Astrocyte (in vitro differentiated cells and primary cell): Measurements from ENCODE around the gene RPS3. TPM values are rescaled to one million over a fixed set of nuclear protein-coding genes. Genes with fewer than 3 reads are reported as not detected.
"Not testable (repeated sequence)": the region's sequence is repeated elsewhere in the genome, so short reads cannot be mapped to it uniquely, and the experiment has no call there.

Experiments
- DNase-seq: peaks from one replicate; pipeline ENCODE4 v3.0.0-alpha.2; 2010; ENCODE audit warnings: low read depth
- FAIRE-seq: peaks from 2 replicates; lab custom pipeline; 2011; peaks lifted over from hg19 to GRCh38; lab: Jason Lieb, UNC
- H2AFZ ChIP-seq: 2 replicates; pipeline ENCODE4 v1.6.0; 2012; ENCODE audit warnings: low read depth, low read length, inconsistent platforms
- H3K27ac ChIP-seq: 2 replicates; pipeline ENCODE4 v1.5.1; 2011; ENCODE audit warnings: low read depth, low read length, inconsistent platforms
- H3K27me3 ChIP-seq: 2 replicates; pipeline ENCODE4 v1.6.0; 2011; ENCODE audit warnings: low read length, inconsistent platforms; ENCODE audit not compliant: insufficient read depth
- H3K36me3 ChIP-seq: 2 replicates; pipeline ENCODE4 v1.5.1; 2011; ENCODE audit warnings: low read length, inconsistent platforms; ENCODE audit not compliant: insufficient read depth
- H3K4me1 ChIP-seq: 2 replicates; pipeline ENCODE4 v1.5.1; 2011; ENCODE audit warnings: low read length, inconsistent platforms; ENCODE audit not compliant: insufficient read depth
- H3K4me2 ChIP-seq: 2 replicates; pipeline ENCODE4 v1.6.0; 2012; ENCODE audit warnings: low read length, inconsistent platforms
- H3K4me3 ChIP-seq: 2 replicates; pipeline ENCODE4 v1.5.1; 2011; ENCODE audit warnings: low read depth, mild to moderate bottlenecking, low read length, inconsistent platforms; ENCODE audit not compliant: insufficient read depth
- H3K79me2 ChIP-seq: 2 replicates; pipeline ENCODE4 v1.6.0; 2012; ENCODE audit warnings: mild to moderate bottlenecking, low read length, inconsistent platforms; ENCODE audit not compliant: insufficient read depth
- H3K9ac ChIP-seq: 2 replicates; pipeline ENCODE4 v1.6.0; 2012; ENCODE audit warnings: mild to moderate bottlenecking, low read length, inconsistent platforms
- H3K9me3 ChIP-seq: 2 replicates; pipeline ENCODE4 v1.5.1; 2012; ENCODE audit warnings: low read depth, mild to moderate bottlenecking, low read length, inconsistent platforms; ENCODE audit not compliant: insufficient read depth
- H4K20me1 ChIP-seq: 2 replicates; pipeline ENCODE4 v1.6.0; 2012; ENCODE audit warnings: low read length, inconsistent platforms; ENCODE audit not compliant: insufficient read depth
- H3K27ac Mint-ChIP-seq: one replicate; pipeline ENCODE4 v1.8.0; 2021; ENCODE audit warnings: mild to moderate bottlenecking, mixed read lengths; ENCODE audit not compliant: unreplicated experiment
- H3K27me3 Mint-ChIP-seq: one replicate; pipeline ENCODE4 v1.8.0; 2021; ENCODE audit warnings: low read depth, mixed read lengths; ENCODE audit not compliant: unreplicated experiment
- H3K36me3 Mint-ChIP-seq: one replicate; pipeline ENCODE4 v1.8.0; 2021; ENCODE audit warnings: low read depth, mixed read lengths; ENCODE audit not compliant: unreplicated experiment
- H3K4me1 Mint-ChIP-seq: one replicate; pipeline ENCODE4 v1.8.0; 2021; ENCODE audit warnings: low read depth, mixed read lengths; ENCODE audit not compliant: unreplicated experiment
- H3K4me3 Mint-ChIP-seq: one replicate; pipeline ENCODE4 v1.8.0; 2021; ENCODE audit warnings: mild to moderate bottlenecking, moderate library complexity, mixed read lengths; ENCODE audit not compliant: unreplicated experiment
- H3K9me3 Mint-ChIP-seq: one replicate; pipeline ENCODE4 v1.8.0; 2021; ENCODE audit warnings: mild to moderate bottlenecking, mixed read lengths; ENCODE audit not compliant: unreplicated experiment
- EZH2 ChIP-seq: IDR thresholded peaks from 2 replicates; pipeline ENCODE4 v1.6.1; 2012; ENCODE audit warnings: mild to moderate bottlenecking, low read length, inconsistent platforms; ENCODE audit not compliant: insufficient read depth
- total RNA-seq: library from RNA; stranded (reverse); gene quantifications from 2 replicates; pipeline ENCODE4 v1.2.1, GENCODE V29; 2021
- TF ChIP-seq, protein P1 (sequence below): IDR thresholded peaks from 2 replicates; pipeline ENCODE4 v1.5.1; 2011; ENCODE audit warnings: low read depth, mild to moderate bottlenecking, inconsistent platforms, low read length, moderate library complexity; ENCODE audit not compliant: insufficient read depth

RPS3 gene
- total RNA-seq, 1 donor from 2014 or later, result 1,898 TPM

DNA sequence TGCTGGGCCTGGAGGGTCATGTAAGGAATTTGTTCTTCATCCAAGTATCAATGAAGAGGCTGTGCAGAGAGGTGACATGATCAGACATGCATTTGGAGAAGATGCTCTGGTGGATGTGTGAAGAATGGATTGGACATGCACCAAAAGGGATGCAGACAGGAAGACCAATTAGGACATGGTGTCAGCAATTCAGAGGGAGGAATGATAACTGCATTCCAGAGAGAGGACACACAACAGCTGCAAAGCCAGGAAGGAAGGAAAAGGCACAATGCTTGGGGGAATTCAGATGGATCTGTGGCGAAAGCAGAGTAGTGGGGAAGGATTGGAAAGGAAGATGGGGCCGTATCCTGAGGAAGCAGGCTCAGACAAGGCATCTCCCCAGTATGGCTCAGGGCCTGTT, 42.7 kb upstream of the RPS3 start:
- FAIRE-seq, result no peak
- no peaks in the 10 kb centered on the region for H3K36me3 ChIP-seq
- peaks cover 3% of the 10 kb centered on the region for H3K4me1 Mint-ChIP-seq
- no peak overlapping the region for H3K4me2 ChIP-seq
- no peaks in the 10 kb centered on the region for H3K9me3 ChIP-seq
- no peak overlapping the region for H3K27ac ChIP-seq
- no peak overlapping the region for H3K27ac Mint-ChIP-seq
- no peaks in the 10 kb centered on the region for H3K79me2 ChIP-seq
- peaks cover 6% of the 10 kb centered on the region for H3K4me1 ChIP-seq
- no peak overlapping the region for H3K9ac ChIP-seq
- H3K36me3 Mint-ChIP-seq, result no peaks in the 10 kb centered on the region
- no peaks in the 10 kb centered on the region for H4K20me1 ChIP-seq
- no peak overlapping the region for H2AFZ ChIP-seq
- H3K27me3 ChIP-seq, result peaks cover 2% of the 10 kb centered on the region
- no peaks in the 10 kb centered on the region for H3K27me3 Mint-ChIP-seq
- TF ChIP-seq, protein P1, sequence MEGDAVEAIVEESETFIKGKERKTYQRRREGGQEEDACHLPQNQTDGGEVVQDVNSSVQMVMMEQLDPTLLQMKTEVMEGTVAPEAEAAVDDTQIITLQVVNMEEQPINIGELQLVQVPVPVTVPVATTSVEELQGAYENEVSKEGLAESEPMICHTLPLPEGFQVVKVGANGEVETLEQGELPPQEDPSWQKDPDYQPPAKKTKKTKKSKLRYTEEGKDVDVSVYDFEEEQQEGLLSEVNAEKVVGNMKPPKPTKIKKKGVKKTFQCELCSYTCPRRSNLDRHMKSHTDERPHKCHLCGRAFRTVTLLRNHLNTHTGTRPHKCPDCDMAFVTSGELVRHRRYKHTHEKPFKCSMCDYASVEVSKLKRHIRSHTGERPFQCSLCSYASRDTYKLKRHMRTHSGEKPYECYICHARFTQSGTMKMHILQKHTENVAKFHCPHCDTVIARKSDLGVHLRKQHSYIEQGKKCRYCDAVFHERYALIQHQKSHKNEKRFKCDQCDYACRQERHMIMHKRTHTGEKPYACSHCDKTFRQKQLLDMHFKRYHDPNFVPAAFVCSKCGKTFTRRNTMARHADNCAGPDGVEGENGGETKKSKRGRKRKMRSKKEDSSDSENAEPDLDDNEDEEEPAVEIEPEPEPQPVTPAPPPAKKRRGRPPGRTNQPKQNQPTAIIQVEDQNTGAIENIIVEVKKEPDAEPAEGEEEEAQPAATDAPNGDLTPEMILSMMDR, result no peak
- no peak for TF ChIP-seq EZH2
- H3K4me3 ChIP-seq, result no peak overlapping the region
- no peak for DNase-seq
- H3K9me3 Mint-ChIP-seq, result no peaks in the 10 kb centered on the region
- no peak overlapping the region for H3K4me3 Mint-ChIP-seq

GRCh38 chr11:75362285-75362684, 37.0 kb upstream of the RPS3 start:
- H3K4me1 Mint-ChIP-seq, H3K27me3 Mint-ChIP-seq, H3K4me1 ChIP-seq, FAIRE-seq, H3K79me2 ChIP-seq, H2AFZ ChIP-seq, H3K27ac ChIP-seq, H4K20me1 ChIP-seq, DNase-seq, H3K4me2 ChIP-seq, H3K4me3 ChIP-seq, H3K9ac ChIP-seq, H3K36me3 Mint-ChIP-seq, H3K36me3 ChIP-seq, H3K9me3 ChIP-seq, H3K27ac Mint-ChIP-seq, H3K9me3 Mint-ChIP-seq, H3K4me3 Mint-ChIP-seq, H3K27me3 ChIP-seq: not testable (repeated sequence)

- TF ChIP-seq, protein P1, result no peak
- no peak for TF ChIP-seq EZH2
- H3K27me3 ChIP-seq, result no peaks in the 10 kb centered on the region
- no peaks in the 10 kb centered on the region for H4K20me1 ChIP-seq
- no peak overlapping the region for H3K4me2 ChIP-seq
- no peak overlapping the region for H3K27ac ChIP-seq
- Mint-ChIP-seq H3K4me1 (no peaks in the 10 kb centered on the region), H3K9me3 (peaks cover 9% of the 10 kb centered on the region), H3K27me3 (no peaks in the 10 kb centered on the region), H3K36me3 (no peaks in the 10 kb centered on the region), H3K27ac (no peak overlapping the region), H3K4me3 (no peak overlapping the region)
- no peak overlapping the region for H2AFZ ChIP-seq
- no peak for FAIRE-seq
- no peaks in the 10 kb centered on the region for H3K79me2 ChIP-seq
- no peaks in the 10 kb centered on the region for H3K36me3 ChIP-seq
- H3K9me3 ChIP-seq, result peaks cover 5% of the 10 kb centered on the region
- H3K4me1 ChIP-seq, result no peaks in the 10 kb centered on the region
- H3K9ac ChIP-seq, result no peak overlapping the region
- peak; percentile 63 for DNase-seq
- H3K4me3 ChIP-seq, result no peak overlapping the region
Measured at GRCh38 chr11:75365711-75366181, 33.6 kb upstream of the RPS3 start.

GRCh38 chr11:75366826-75367225, 32.5 kb upstream of the RPS3 start:
- DNase-seq, H3K27me3 ChIP-seq, H3K9me3 Mint-ChIP-seq, H3K4me3 Mint-ChIP-seq, H3K4me3 ChIP-seq, H4K20me1 ChIP-seq, H3K36me3 ChIP-seq, H3K27me3 Mint-ChIP-seq, H3K27ac Mint-ChIP-seq, H3K9me3 ChIP-seq, H3K4me1 Mint-ChIP-seq, H3K4me1 ChIP-seq, H2AFZ ChIP-seq, H3K9ac ChIP-seq, H3K79me2 ChIP-seq, FAIRE-seq, H3K36me3 Mint-ChIP-seq, H3K4me2 ChIP-seq, H3K27ac ChIP-seq: not testable (repeated sequence)
